ENCODE results near the gene SMARCC1.

DNA sequence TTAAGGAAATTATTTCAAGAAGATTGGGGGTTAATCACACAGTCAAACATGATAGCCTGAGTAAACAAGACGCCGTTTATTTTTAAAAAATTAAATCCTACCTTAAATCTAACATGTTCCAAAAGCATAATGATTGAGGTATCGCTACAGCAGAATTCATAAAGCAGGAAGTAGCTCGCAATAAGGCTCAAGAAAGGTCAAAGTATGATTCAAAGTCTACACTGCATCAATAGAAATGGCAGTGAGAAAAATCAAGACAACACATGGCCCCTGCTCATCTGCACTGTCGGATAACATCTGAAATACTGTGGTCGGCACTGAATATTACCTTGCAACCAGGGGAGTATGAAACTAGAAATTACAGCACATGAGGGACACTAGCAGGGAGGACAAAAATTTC lies 93.2 kb downstream of the SMARCC1 start:
- TF ChIP-seq SIN3A (IDR thresholded peaks at IDR 0.05; ENCODE audit: borderline replicate concordance, insufficient read depth, low read depth, low read length) (no peak), TCF7L2 (IDR thresholded peaks at IDR 0.05; ENCODE audit: low read depth, low read length) (no peak)

Measured in Panc1 (cell line).